GM12878 (cell line): Measurements from ENCODE around the gene PGAP6.

Experiments
- ATF3 ChIP-seq: IDR thresholded peaks from 2 replicates; pipeline ENCODE4 v1.6.1; 2011; ENCODE audit warnings: low read depth, mild to moderate bottlenecking, low read length, moderate library complexity, borderline replicate concordance; ENCODE audit errors: extremely low read depth
- CEBPZ ChIP-seq: fragments of 150-350 bp; IDR thresholded peaks from 2 replicates; pipeline ENCODE4 v1.6.1; 2016; ENCODE audit warnings: low read depth, low read length
- CTCF ChIP-seq, 3 experiments: IDR thresholded peaks in 2 of 3; conservative IDR thresholded peaks in 1 of 3; 2 replicates each; pipeline ENCODE4 v1.5.1; 2011; ENCODE audit warnings: low read depth in 3 of 3, low read length in 3 of 3, mild to moderate bottlenecking in 3 of 3, control low read depth in 2 of 3, moderate library complexity in 2 of 3, inconsistent platforms in 1 of 3, mixed read lengths in 1 of 3; ENCODE audit not compliant: control insufficient read depth in 2 of 3, insufficient read depth in 1 of 3; ENCODE audit errors: extremely low read depth in 1 of 3
- EGR1 ChIP-seq, 2 experiments: IDR thresholded peaks; 1 replicate in 1 of 2; 2 replicates in 1 of 2; pipeline ENCODE4 v1.6.1; 2011 to 2012; ENCODE audit warnings: low read depth in 2 of 2, low read length in 2 of 2, borderline replicate concordance in 1 of 2, mild to moderate bottlenecking in 1 of 2, moderate library complexity in 1 of 2
- ELK1 ChIP-seq: IDR thresholded peaks from 2 replicates; pipeline ENCODE4 v1.6.1; 2012; ENCODE audit warnings: low read depth, low read length, improper control_type of control experiment
- ESRRA ChIP-seq: IDR thresholded peaks from 2 replicates; pipeline ENCODE4 v1.6.1; 2012; ENCODE audit warnings: mild to moderate bottlenecking, low read length, improper control_type of control experiment
- GABPA ChIP-seq: IDR thresholded peaks from 2 replicates; pipeline ENCODE4 v1.6.1; 2014; ENCODE audit warnings: antibody characterized with exemption, low read depth, mild to moderate bottlenecking, inconsistent platforms
- JUNB ChIP-seq: IDR thresholded peaks from 2 replicates; pipeline ENCODE4 v1.6.1; 2016; ENCODE audit warnings: antibody characterized with exemption, mild to moderate bottlenecking
- NFIC ChIP-seq: IDR thresholded peaks from 2 replicates; pipeline ENCODE4 v1.6.1; 2012; ENCODE audit warnings: low read depth, mild to moderate bottlenecking, inconsistent platforms, low read length, moderate library complexity
- NFYA ChIP-seq: IDR thresholded peaks from 2 replicates; pipeline ENCODE4 v1.6.1; 2011; ENCODE audit warnings: low read depth, mild to moderate bottlenecking, low read length, improper control_type of control experiment, borderline replicate concordance
- RCOR1 ChIP-seq: conservative IDR thresholded peaks from 2 replicates; pipeline ENCODE4 v1.6.1; 2012; ENCODE audit warnings: low read depth, low read length, improper control_type of control experiment
- REST ChIP-seq: IDR thresholded peaks from 2 replicates; pipeline ENCODE4 v1.6.1; 2012; ENCODE audit warnings: mild to moderate bottlenecking, low read depth, low read length
- TAF1 ChIP-seq: IDR thresholded peaks from 2 replicates; pipeline ENCODE4 v1.6.1; 2011; ENCODE audit warnings: mild to moderate bottlenecking, low read depth, low read length, borderline replicate concordance

- TF ChIP-seq ATF3 (no peak), CTCF (IDR thresholded peaks at IDR 0.05 in 2 of 3, conservative IDR thresholded peaks at IDR 0.05 in 1 of 3; ENCODE audit: control insufficient read depth in 2 of 3, extremely low read depth in 1 of 3, insufficient read depth in 1 of 3, low read depth in 3 of 3, low read length in 3 of 3) (no peak), ESRRA (no peak), EGR1 (IDR thresholded peaks at IDR 0.05; ENCODE audit: borderline replicate concordance in 1 of 2, low read depth in 2 of 2, low read length in 2 of 2) (no peak), TAF1 (no peak), CEBPZ (no peak), GABPA (no peak), RCOR1 (no peak), REST (no peak), ELK1 (no peak), NFIC (no peak), JUNB (no peak), NFYA (no peak)
These were observed 1.1 kb downstream of the PGAP6 start for GRCh38 chr16:380762-381011.
